Measurements from ENCODE around the gene SPR.

SPR gene

GRCh38 chr2:72887032-72887739 lies at the start of gene SPR:
Gene SPR, plus strand, starts transcription at chr2:72887408. Its CDS starts 25 bp downstream, at chr2:72887433.
- peak; percentile 63 for DNase-seq

- no peak for DNase-seq
Observed at GRCh38 chr2:72840066-72840465, 47.1 kb upstream of the SPR start.

GRCh38 chr2:72841462-72842125 lies 45.6 kb upstream of the SPR start:
- no peak for DNase-seq

GRCh38 chr2:72843301-72843700 lies 43.9 kb upstream of the SPR start:
- no peak for DNase-seq

- DNase-seq, result no peak
Observed at GRCh38 chr2:72846171-72847095, 40.8 kb upstream of the SPR start.

GRCh38 chr2:72847534-72848315 lies 39.5 kb upstream of the SPR start:
- no peak for DNase-seq

GRCh38 chr2:72848436-72849137 lies 38.6 kb upstream of the SPR start:
- no peak for DNase-seq

GRCh38 chr2:72849138-72849462 lies 38.1 kb upstream of the SPR start:
- no peak for DNase-seq

- no peak for DNase-seq
Observed at GRCh38 chr2:72851333-72851732, 35.9 kb upstream of the SPR start.

GRCh38 chr2:72859831-72860262 lies 27.4 kb upstream of the SPR start:
- DNase-seq, result peak; percentile 69

GRCh38 chr2:72862239-72862988 lies 24.8 kb upstream of the SPR start:
- DNase-seq, result peak; percentile 84

- DNase-seq, result no peak
Observed at GRCh38 chr2:72863046-72863445, 24.2 kb upstream of the SPR start.

- DNase-seq, result no peak
Observed at GRCh38 chr2:72864500-72864899, 22.7 kb upstream of the SPR start.

GRCh38 chr2:72871060-72871459 lies 16.1 kb upstream of the SPR start:
- DNase-seq, result no peak

- no peak for DNase-seq
Observed at GRCh38 chr2:72871880-72872279, 15.3 kb upstream of the SPR start.

- no peak for DNase-seq
Observed at GRCh38 chr2:72883356-72883962, 3.7 kb upstream of the SPR start.

- DNase-seq, result peak; percentile 30
Observed at GRCh38 chr2:72886505-72887031, 640 bp upstream of the SPR start.

GRCh38 chr2:72887740-72888437 lies 681 bp downstream of the SPR start:
- DNase-seq, result peak; percentile 86

GRCh38 chr2:72888438-72889202 lies 1.4 kb downstream of the SPR start:
- DNase-seq, result no peak
